Smooth muscle cell of the brain vasculature (primary cell): ENCODE data around the gene SLCO4A1.

Source experiments
- DNase-seq: peaks from one replicate; pipeline ENCODE4 v3.0.0-alpha.2; 2012; ENCODE audit warnings: low read depth, low spot score

Gene SLCO4A1

DNA sequence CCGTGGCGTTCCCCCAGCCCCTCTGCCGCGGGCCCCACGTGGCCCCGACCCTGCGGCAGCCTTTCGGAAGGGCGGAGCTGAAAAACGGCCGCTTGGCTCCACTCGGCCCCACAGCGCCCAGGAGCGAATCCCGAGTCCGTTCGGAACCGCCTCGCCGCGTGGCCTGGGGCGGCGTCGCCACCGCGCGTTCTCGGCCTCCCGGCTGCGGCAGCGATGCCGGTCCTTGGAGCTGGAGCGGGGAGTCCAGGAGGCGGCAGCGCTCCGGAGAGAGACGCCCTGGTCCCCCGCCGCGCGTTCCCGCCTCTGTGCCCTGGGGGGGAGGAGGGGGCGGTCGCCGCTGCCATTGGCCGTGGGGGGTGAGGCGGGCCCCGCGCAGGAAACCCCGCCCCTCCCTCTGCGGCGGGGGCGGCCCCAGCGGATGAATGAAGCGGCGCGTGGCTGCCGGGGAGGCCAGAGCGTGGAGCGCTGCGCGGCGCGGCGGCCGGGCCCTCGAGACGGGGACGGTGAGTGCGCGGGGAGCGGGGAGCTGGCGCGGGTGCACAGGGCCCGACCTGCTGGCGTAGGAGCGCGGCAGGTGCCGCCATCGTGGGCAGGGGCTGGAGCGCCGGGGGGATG is at the start of gene SLCO4A1:
Gene SLCO4A1, plus strand, starts transcription at position 453 of the 615 bp plus-strand sequence. CDS start 13,952 bp downstream, outside the sequence.
- no peak for DNase-seq

DNA sequence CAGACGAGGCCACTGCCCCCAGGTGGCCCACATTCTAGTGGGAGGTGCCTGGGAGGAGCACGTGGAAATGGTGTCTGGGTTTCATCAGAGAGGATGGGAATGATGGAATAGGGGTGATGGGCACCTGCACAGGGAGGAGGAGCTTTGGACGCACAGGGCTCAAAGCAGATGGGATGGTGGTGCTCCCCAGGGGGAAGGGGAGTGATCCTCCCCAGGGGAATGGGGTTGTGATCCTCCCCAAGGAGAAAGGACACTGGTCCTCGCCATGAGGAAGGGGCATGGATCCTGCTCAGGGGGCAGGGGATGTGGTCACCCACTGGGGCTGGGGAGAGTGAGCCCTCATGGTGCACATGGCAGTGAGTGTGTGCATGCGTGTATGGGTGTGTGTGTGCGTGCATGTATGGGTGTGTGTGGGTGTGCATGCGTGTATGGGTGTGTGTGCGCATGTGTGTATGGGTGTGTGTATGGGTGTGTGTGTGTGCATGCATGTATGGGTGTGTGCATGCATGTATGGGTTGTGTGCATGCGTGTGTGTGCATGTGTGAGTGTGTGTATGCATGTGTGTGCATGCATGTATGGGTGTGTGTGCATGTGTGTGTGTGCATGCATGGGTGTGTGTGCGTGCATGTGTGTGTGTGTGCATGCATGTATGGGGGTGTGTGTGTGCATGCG is 49.7 kb upstream of the SLCO4A1 start:
- no peak for DNase-seq

GRCh38 chr20:62593616-62594015 is 48.7 kb upstream of the SLCO4A1 start:
- DNase-seq: no peak

- DNase-seq: no peak
These were observed 47.2 kb upstream of the SLCO4A1 start for GRCh38 chr20:62595069-62595468.

DNA sequence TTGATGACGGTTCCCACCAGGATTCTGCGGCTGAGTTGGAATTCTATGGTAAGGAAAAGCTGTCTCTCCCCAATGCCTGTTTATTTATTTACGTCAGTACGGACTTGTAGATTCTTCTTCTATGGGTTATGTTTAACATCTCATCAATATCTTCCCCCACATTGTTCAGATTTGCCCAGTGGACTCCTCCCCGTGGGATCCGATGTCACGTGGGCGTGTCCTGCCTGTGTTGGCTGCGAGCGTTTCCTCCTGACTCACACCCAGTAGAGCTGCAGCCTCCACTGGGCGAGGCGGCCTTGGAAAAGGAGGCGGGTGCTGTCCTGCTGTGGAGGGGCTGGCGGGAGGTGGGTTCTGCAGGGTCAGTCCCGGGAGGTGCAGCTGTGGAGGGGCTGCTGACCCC is 46.8 kb upstream of the SLCO4A1 start:
- DNase-seq: no peak

- DNase-seq: no peak
These were observed 45.8 kb upstream of the SLCO4A1 start for GRCh38 chr20:62596486-62596885.

DNA sequence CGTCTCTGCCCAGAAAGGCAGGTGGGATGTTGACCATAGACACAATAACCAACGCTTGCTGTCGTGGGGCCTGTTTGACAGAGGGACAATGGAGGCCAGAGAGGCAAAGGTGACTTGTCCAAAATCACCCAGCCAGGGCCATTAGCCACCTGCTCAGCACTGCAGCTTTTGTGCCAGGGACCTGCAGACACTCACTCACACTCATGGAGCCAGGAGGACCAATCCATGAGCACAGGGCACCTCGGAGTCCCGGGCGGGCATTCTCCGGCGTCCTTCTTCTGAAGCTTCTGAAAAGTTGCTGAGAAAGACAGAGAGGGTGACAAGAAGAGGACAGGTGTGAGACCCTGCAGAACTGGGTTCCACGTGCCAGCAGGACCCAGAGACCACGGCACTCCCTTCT is 45.4 kb upstream of the SLCO4A1 start:
- no peak for DNase-seq

GRCh38 chr20:62597416-62598115 is 44.7 kb upstream of the SLCO4A1 start:
- no peak for DNase-seq

DNA sequence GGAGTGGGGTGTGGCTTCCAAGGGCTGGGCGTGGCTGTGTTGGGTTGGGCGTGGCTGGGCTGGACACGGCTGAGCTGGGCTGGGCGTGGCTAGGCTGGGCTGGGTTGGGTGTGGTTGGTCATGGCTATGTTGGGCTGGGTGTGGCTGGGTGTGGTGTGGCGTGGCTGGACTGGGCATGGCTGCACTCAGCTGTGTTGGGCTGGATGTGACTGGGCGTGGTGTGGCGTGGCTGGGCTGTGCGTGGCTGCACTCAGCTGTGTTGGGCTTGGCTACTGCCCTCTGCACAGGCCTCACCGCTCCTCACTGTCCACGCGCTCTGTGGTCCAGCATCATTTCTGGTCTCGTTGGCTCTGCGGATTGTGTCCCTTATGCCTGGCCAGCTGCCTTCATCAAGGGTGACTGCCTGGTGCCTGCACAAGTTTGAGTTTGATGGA is 43.5 kb upstream of the SLCO4A1 start:
- no peak for DNase-seq

- DNase-seq: no peak
These were observed 42.8 kb upstream of the SLCO4A1 start for GRCh38 chr20:62599216-62600110.

DNA sequence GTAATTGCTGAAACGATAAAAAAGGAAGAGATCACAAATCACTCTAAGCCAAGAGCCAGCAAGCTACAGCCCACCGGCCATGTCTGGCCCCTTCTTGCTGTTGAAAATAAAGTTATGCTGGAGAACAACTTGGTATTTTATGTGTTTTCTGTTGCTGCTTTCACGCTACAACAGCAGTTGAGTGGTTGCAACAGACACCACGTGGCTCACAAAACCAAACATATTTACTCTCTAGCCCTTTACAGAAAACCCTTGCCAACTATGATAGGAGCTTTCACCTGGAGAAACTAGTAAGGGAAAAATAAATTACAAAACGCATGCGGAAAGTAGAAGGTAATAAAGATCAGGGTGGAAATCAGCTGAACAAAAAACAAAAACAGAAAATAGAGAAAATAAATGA is 41.1 kb upstream of the SLCO4A1 start:
- DNase-seq: no peak

- DNase-seq: no peak
These were observed 40.6 kb upstream of the SLCO4A1 start for GRCh38 chr20:62601714-62602113.

DNA sequence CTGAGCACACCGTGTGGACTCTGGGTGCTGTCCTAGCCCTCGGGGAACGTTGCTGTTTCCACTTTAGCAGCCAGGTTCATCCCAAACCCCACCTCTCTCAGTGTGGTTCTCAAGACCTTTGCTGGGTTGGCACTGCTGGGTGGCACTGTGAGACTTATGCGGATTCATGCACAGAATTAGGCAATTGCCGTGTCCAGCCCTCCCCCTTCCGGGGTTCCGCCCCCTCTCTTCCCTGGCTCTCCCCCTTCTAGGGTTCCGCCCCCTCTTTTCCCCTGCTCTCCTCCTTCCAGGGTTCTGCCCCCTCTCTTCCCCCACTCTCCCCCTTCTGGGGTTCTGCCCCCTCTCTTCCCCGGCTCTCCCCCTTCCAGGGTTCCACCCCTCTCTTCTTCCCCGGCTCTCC is 39.8 kb upstream of the SLCO4A1 start:
- no peak for DNase-seq

- no peak for DNase-seq
These were observed 39.0 kb upstream of the SLCO4A1 start for GRCh38 chr20:62603021-62603906.

DNA sequence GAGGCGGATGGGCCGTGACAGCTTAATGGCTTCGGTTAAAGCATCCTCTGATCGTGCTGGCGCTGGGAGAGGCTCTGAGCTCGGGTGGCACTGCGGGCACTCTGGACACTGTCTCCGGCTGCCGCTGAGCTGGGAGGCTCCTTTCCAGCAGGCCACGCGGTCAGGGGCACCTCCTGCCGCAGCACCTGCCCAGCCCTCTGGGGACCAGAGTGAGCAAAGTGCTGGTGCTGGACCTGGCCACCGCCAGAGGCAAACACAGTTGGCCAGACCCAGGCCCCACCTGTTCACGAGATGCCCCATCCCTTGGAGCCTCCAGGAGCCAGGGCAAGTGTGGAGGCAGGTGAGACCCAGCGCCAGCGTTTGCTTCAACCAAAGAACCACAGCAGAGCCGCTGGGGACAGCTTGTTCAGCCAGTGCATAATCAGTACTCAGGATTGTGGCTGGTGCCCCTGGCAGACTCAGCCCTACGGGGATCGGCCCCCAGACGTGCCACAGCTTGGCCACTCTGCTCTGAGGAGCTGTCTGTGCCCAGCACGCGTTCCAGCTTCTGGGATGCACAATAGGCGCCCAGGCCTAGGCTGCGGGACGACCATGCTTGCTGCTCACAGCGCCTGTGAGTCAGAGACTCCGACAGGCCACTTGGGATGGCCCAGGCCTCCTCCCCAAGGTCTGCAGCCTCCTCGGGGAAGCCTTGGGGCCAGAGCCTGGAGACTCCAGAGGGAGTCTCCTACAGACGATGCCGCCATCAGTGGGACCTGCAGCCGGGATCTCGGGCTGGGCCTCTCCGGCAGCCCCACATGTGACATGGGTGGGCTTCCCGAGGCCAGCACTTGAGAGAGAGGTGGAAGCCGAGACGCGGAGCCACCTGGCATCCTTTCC is 38.2 kb upstream of the SLCO4A1 start:
- no peak for DNase-seq

GRCh38 chr20:62604796-62605195 is 37.5 kb upstream of the SLCO4A1 start:
- DNase-seq: no peak

DNA sequence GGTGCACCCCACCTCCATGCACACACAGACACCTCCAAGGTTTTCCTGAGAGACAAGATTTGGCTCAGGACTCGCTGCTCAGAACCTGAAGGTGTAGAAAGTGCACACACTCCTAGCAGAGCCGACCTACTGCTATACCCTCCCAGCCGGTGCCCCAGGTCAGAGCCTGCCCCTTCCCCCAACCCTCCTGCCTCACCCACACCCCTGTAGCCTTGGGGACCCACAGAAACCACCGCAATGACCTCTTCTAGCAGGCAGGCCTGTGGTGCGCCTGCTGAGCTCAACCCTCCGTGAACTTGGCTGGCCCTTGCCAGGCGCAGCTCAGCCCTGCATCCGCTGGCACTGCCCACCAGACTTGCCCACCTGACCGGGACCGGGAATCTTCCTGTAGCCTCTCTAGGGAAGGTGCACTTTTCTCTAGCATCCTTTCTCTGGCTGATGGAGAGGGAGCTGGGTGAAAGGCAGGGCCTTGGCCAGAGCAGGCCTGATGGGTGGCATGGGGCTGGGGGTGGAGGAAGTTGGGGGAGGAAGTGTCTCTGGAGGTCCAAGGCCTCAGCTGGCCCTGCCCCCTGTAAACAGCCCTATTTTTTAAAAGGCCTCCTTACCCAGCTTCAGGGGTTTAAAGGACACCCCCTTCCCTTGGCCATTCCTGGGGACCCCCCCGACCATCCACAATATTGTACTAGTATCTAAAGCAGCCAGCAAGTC is 36.9 kb upstream of the SLCO4A1 start:
- no peak for DNase-seq

DNA sequence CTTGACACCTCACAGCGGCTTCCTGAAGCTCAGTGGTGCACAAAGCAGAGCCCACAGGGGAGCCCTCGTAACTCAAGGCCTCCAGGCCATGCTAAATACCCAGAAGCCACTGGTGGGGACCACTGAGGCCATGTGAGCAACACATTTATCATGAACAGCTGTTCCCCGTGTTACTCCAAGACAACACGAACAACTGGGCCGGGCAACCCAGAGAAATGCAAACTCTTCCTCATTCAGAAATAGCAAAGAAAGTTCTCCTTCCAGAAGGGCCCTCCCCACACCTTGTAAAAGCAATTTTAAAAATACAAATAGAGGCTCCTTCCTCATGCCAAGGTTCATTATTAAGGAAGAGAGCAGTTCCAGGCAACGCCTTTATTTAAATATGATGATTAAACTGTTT is 36.3 kb upstream of the SLCO4A1 start:
- DNase-seq: no peak

GRCh38 chr20:62606551-62607201 is 35.6 kb upstream of the SLCO4A1 start:
- no peak for DNase-seq
